Measurements from ENCODE around the gene KRTAP9-4. TPM values are rescaled to one million over a fixed set of nuclear protein-coding genes. Genes with fewer than 3 reads are reported as not detected.

KRTAP9-4 gene
- total and polyA plus RNA-seq, 12 donors = not detected

- H3K27me3 ChIP-seq = peaks cover 0 to 58% (median 40%) of the 10 kb centered on the region in 7 donors
- H3K9me3 ChIP-seq = no peaks in the 10 kb centered on the region
- no peaks in the 10 kb centered on the region for H3K4me1 ChIP-seq
- DNase-seq (no peak), ATAC-seq (no peak)
- no peak for TF ChIP-seq CTCF (IDR thresholded peaks at IDR 0.05)
- H3K36me3 ChIP-seq = no peaks in the 10 kb centered on the region
- H3K4me3 ChIP-seq = no peak overlapping the region
- WGBS, 2 donors = 95 to 98% methylated on average over 1 of the region's 1 CpG
- intact Hi-C loops (cut with DNase I) = no loop called here
- no peak overlapping the region for H3K27ac ChIP-seq
Observed at GRCh38 chr17:41256291-41256685, 6.8 kb downstream of the KRTAP9-4 start.

- intact Hi-C loops (cut with DNase I) = no loop called here
- no peak overlapping the region for H3K27ac ChIP-seq
- no peak for ATAC-seq
- H3K36me3 ChIP-seq = no peaks in the 10 kb centered on the region
- peaks cover 0 to 49% (median 32%) of the 10 kb centered on the region in 7 donors for H3K27me3 ChIP-seq
- no peak overlapping the region for H3K4me3 ChIP-seq
- no peak for DNase-seq
- no peaks in the 10 kb centered on the region for H3K4me1 ChIP-seq
- no peaks in the 10 kb centered on the region for H3K9me3 ChIP-seq
- no peak for TF ChIP-seq CTCF (IDR thresholded peaks at IDR 0.05)
Observed at GRCh38 chr17:41258406-41258805, 8.9 kb downstream of the KRTAP9-4 start.

GRCh38 chr17:41263212-41263611, 13.7 kb downstream of the KRTAP9-4 start:
- Histone ChIP-seq H3K27me3 (peaks cover 0 to 41% (median 18%) of the 10 kb centered on the region in 7 donors), H3K4me1 (no peaks in the 10 kb centered on the region), H3K36me3 (no peaks in the 10 kb centered on the region), H3K4me3 (no peak overlapping the region), H3K9me3 (no peaks in the 10 kb centered on the region), H3K27ac (no peak overlapping the region)
- no peak for DNase-seq
- TF ChIP-seq CTCF (IDR thresholded peaks at IDR 0.05) = no peak
- ATAC-seq = no peak
- intact Hi-C loops (cut with DNase I) = no loop called here
- 79 to 84% methylated on average over 2 of the region's 2 CpGs for WGBS, 2 donors

DNA sequence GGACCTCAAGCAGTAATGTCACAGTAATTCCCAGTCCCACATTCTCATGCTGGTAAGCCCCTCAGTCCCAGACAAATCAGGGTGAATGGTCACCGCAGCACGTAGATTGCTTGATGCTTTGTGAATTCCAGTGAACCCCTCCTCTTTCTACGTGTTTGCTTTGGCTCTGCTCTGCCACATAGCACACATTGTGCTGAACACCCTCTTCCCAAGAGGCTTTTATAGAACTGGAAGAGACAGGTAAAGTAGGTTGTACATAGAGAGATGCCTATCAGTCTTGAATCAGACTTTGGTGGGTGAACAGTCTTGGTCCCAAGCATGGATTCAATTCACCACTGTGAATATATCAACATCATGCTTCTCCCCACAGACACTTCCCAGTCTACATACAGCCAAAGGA, 15.1 kb downstream of the KRTAP9-4 start:
- 78 to 85% methylated on average over 3 of the region's 3 CpGs for WGBS, 2 donors
- intact Hi-C loops (cut with DNase I) = no loop called here
- DNase-seq (no peak), ATAC-seq (no peak)
- Histone ChIP-seq H3K36me3 (no peaks in the 10 kb centered on the region), H3K27ac (no peak overlapping the region), H3K9me3 (no peaks in the 10 kb centered on the region), H3K4me1 (no peaks in the 10 kb centered on the region), H3K4me3 (no peak overlapping the region), H3K27me3 (peaks cover 0 to 29% (median 12%) of the 10 kb centered on the region in 7 donors)
- TF ChIP-seq CTCF (IDR thresholded peaks at IDR 0.05) = no peak

GRCh38 chr17:41265078-41265477, 15.6 kb downstream of the KRTAP9-4 start, which contains the start of gene KRTAP9-6:
Gene KRTAP9-6 (plus strand): TSS chr17:41265378. CDS start chr17:41265378, 0 bp downstream.
- H3K27ac ChIP-seq = no peak within 1 kb of the TSS
- 35 to 54% methylated on average over 2 of the region's 2 CpGs for WGBS, 2 donors
- H3K4me3 ChIP-seq = no peak within 1 kb of the TSS
- no peak for TF ChIP-seq CTCF (IDR thresholded peaks at IDR 0.05)
- DNase-seq = no peak
- H3K9me3 ChIP-seq = no peaks in the 10 kb centered on the region
- intact Hi-C loops (cut with DNase I) = no loop called here
- ATAC-seq = no peak
- no peaks in the 10 kb centered on the region for H3K36me3 ChIP-seq
- peaks cover 0 to 24% (median 11%) of the 10 kb centered on the region in 7 donors for H3K27me3 ChIP-seq
- no peaks in the 10 kb centered on the region for H3K4me1 ChIP-seq
